Esophagus (tissue), 2 donors: ENCODE data around the gene PITRM1. TPM values are rescaled to one million over a fixed set of nuclear protein-coding genes. Genes with fewer than 3 reads are reported as not detected.

ENCODE experiments used
- H3K27ac ChIP-seq, 2 donors: one replicate each; pipeline ENCODE4 v1.5.1; 2013; ENCODE audit warnings: low read depth in 2 of 2, mild to moderate bottlenecking in 2 of 2, inconsistent platforms in 1 of 2, low read length in 1 of 2, moderate library complexity in 1 of 2
- H3K27me3 ChIP-seq, 2 donors: one replicate each; pipeline ENCODE4 v1.6.1; 2013; ENCODE audit warnings: low read length in 2 of 2, control low read depth in 1 of 2, mild to moderate bottlenecking in 1 of 2; ENCODE audit not compliant: insufficient read depth in 2 of 2, control insufficient read depth in 1 of 2
- H3K36me3 ChIP-seq, 2 donors: one replicate each; pipeline ENCODE4 v1.6.1; 2013; ENCODE audit warnings: low read length in 1 of 2; ENCODE audit not compliant: control insufficient read depth in 2 of 2, insufficient read depth in 2 of 2
- H3K4me1 ChIP-seq, 2 donors: one replicate each; pipeline ENCODE4 v1.6.1; 2013; ENCODE audit warnings: low read length in 1 of 2; ENCODE audit not compliant: control insufficient read depth in 2 of 2, insufficient read depth in 2 of 2
- H3K4me3 ChIP-seq, 2 donors: one replicate each; pipeline ENCODE4 v1.5.1; 2013; ENCODE audit warnings: low read length in 2 of 2, mild to moderate bottlenecking in 2 of 2, low read depth in 1 of 2, moderate library complexity in 1 of 2
- H3K9me3 ChIP-seq, 2 donors: one replicate each; pipeline ENCODE4 v1.6.1; 2013; ENCODE audit warnings: mild to moderate bottlenecking in 2 of 2, low read depth in 1 of 2, low read length in 1 of 2, moderate library complexity in 1 of 2; ENCODE audit not compliant: control insufficient read depth in 2 of 2, insufficient read depth in 1 of 2
- WGBS, 2 donors: extraction: QIAGEN DNeasy Blood & Tissue Kit; methylation state at CpG; one replicate each; pipeline ENCODE4 v1.1.7; 2013; 5-methylcytosine and 5-hydroxymethylcytosine counted together
- polyA plus RNA-seq, 2 donors: library from polyadenylated mRNA; stranded (reverse); fragments of 200-250 nt; gene quantifications; one replicate each; pipeline ENCODE4 v1.2.3, GENCODE V29; 2013
- donor health status: healthy with polysubstance abuse.
- donor health status: Bipolar disorder and iron deficiency.

PITRM1 gene
- polyA plus RNA-seq, 2 donors, result 41.8 to 53.0 TPM

- Histone ChIP-seq H3K27me3 (no peaks in the 10 kb centered on the region), H3K9me3 (no peaks in the 10 kb centered on the region), H3K4me1 (no peaks in the 10 kb centered on the region), H3K36me3 (peaks cover 38 to 64% of the 10 kb centered on the region in 2 donors), H3K27ac (no peak overlapping the region), H3K4me3 (no peak overlapping the region)
- WGBS, 2 donors, result 96 to 99% methylated on average over 8 of the region's 8 CpGs
These were observed 26.3 kb downstream of the PITRM1 start for GRCh38 chr10:3146289-3146688.

DNA sequence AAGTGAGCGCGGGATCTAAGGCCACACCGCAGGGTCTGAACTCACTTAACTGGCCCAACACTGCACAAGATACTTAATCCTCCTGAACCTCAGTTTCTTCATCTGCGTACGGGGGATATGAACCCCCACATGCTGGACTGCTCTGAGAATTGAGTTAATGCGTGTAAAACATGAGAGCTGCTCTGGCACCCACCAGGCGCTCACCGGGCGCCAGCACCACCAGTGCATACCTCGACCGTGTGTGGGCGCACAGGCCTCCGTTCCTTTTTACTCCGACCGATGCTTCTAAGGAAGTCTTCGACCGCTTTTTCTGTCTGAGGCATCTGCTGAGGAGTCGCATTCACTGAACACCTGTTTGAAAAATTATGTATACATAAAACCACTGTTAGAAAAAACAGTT, 27.2 kb downstream of the PITRM1 start:
- no peak overlapping the region for H3K4me3 ChIP-seq
- H3K9me3 ChIP-seq, result no peaks in the 10 kb centered on the region
- peaks cover 33 to 56% of the 10 kb centered on the region in 2 donors for H3K36me3 ChIP-seq
- no peak overlapping the region for H3K27ac ChIP-seq
- no peaks in the 10 kb centered on the region for H3K27me3 ChIP-seq
- 96 to 98% methylated on average over 18 of the region's 18 CpGs for WGBS, 2 donors
- no peaks in the 10 kb centered on the region for H3K4me1 ChIP-seq

DNA sequence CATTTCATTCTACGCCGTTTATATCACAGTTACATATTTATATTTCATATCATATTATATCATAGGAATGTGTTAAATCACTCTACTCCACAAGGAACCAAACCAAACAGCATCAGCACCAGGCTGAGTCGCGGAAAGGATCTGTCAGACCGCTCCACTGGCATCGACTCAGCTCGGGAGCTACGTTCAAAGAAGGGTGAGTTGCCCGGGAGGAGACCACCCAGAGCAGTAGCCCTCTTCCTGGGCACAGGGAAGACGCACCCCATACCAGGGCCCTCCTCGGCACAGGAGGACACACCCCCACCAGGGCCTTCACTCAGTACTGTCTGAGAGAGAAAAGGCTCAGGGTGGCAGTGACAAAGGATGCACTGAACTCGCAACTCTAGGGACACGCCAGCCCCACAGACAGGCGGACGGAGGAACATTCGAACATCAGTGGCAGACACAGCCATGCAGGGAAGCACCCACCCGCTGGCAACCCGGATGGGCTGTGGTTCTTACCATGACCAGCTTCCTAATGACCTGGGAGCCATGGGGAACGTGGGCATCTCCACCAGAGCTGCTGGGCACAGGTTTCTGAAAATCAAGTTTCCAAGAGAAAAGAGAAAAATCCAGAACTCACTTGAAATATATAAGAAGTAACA, 28.7 kb downstream of the PITRM1 start:
- 94 to 96% methylated on average over 19 of the region's 19 CpGs for WGBS, 2 donors
- H3K36me3 ChIP-seq, result peaks cover 28 to 58% of the 10 kb centered on the region in 2 donors
- no peak overlapping the region for H3K4me3 ChIP-seq
- H3K4me1 ChIP-seq, result no peaks in the 10 kb centered on the region
- no peaks in the 10 kb centered on the region for H3K27me3 ChIP-seq
- no peak overlapping the region for H3K27ac ChIP-seq
- H3K9me3 ChIP-seq, result no peaks in the 10 kb centered on the region

- WGBS, 2 donors, result 94 to 95% methylated on average over 17 of the region's 17 CpGs
- Histone ChIP-seq H3K27me3 (no peaks in the 10 kb centered on the region), H3K4me3 (no peak overlapping the region), H3K4me1 (no peaks in the 10 kb centered on the region), H3K36me3 (peaks cover 34 to 58% of the 10 kb centered on the region in 2 donors), H3K27ac (no peak overlapping the region), H3K9me3 (no peaks in the 10 kb centered on the region)
These were observed 29.2 kb downstream of the PITRM1 start for GRCh38 chr10:3143366-3143765.

DNA sequence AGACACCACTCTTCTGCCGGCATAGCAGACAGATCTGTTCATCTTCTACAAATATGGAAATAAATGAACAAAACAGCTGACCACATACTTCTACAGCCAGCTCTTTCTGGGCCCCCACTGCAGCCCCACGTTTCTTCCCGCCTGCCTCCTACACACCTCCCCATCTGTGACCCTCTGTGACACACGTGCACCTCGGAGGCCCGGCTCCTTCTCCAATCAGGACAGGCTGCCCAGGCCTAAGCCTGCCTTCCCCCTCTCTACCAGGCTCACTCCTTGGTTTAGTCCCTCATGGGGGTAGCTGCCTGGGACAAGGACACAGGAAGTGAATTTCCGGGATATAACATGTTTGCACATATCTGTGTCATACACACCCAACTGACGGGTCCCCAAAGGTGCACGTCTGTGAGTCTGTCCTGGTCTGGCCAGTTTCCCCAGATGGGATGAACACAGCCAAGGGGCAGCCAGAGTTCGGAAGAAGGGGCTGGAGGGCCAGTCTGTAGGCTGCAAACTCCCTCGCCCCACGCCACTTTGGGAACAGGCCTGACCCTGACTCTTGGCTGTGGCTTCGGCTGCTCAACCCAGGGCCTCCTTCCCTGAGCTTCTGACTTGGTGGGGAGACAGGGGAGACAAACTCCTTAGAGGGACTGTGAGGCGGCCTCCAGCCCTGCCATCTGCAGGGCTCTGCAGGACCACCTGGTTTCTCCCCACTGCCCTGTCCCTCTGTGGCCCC, 30.3 kb downstream of the PITRM1 start:
- no peak overlapping the region for H3K27ac ChIP-seq
- H3K9me3 ChIP-seq, result no peaks in the 10 kb centered on the region
- peaks cover 34 to 61% of the 10 kb centered on the region in 2 donors for H3K36me3 ChIP-seq
- H3K4me1 ChIP-seq, result no peaks in the 10 kb centered on the region
- H3K27me3 ChIP-seq, result no peaks in the 10 kb centered on the region
- 84 to 85% methylated on average over 14 of the region's 14 CpGs for WGBS, 2 donors
- no peak overlapping the region for H3K4me3 ChIP-seq

GRCh38 chr10:3141351-3142005, 31.1 kb downstream of the PITRM1 start:
- 92 to 93% methylated on average over 21 of the region's 21 CpGs for WGBS, 2 donors

DNA sequence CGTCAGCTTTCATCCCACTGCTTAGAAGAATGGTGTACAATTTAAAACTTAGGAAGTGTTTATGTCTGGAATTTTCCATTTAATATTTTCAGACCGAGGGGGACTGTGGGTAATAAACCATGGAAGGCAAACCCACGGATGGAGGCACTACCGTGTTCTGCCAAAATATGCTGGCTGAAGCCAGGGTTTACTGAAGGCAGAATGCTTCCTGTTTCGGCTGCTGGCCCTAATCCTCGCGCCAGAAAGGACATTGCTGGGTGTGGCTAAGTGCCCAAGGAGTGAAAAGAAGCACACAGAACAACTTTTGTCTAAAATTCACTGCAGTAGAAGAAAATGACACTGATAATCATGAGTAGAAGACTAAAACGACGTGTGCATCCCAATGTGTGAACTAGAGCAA, 32.3 kb downstream of the PITRM1 start:
- Histone ChIP-seq H3K4me3 (no peak overlapping the region), H3K36me3 (peaks cover 30 to 69% of the 10 kb centered on the region in 2 donors), H3K4me1 (no peaks in the 10 kb centered on the region), H3K27me3 (no peaks in the 10 kb centered on the region), H3K27ac (no peak overlapping the region), H3K9me3 (no peaks in the 10 kb centered on the region)
- WGBS, 2 donors, result 69 to 74% methylated on average over 9 of the region's 9 CpGs

More at GRCh38 chr10:3141351-3142005, 31.1 kb downstream of the PITRM1 start:
- Histone ChIP-seq H3K4me3 (no peak overlapping the region), H3K9me3 (no peaks in the 10 kb centered on the region), H3K4me1 (no peaks in the 10 kb centered on the region), H3K36me3 (peaks cover 33 to 65% of the 10 kb centered on the region in 2 donors), H3K27me3 (no peaks in the 10 kb centered on the region), H3K27ac (no peak overlapping the region)

GRCh38 chr10:3139216-3139910, 33.2 kb downstream of the PITRM1 start:
- Histone ChIP-seq H3K4me1 (no peaks in the 10 kb centered on the region), H3K27me3 (no peaks in the 10 kb centered on the region), H3K9me3 (no peaks in the 10 kb centered on the region), H3K27ac (no peak overlapping the region), H3K4me3 (no peak overlapping the region), H3K36me3 (peaks cover 29 to 68% of the 10 kb centered on the region in 2 donors)
- WGBS, 2 donors, result 86 to 90% methylated on average over 10 of the region's 10 CpGs

GRCh38 chr10:3137958-3138726, 34.4 kb downstream of the PITRM1 start:
- Histone ChIP-seq H3K4me3 (no peak overlapping the region), H3K27ac (no peak overlapping the region), H3K36me3 (peaks cover 19 to 62% of the 10 kb centered on the region in 2 donors), H3K4me1 (no peaks in the 10 kb centered on the region), H3K9me3 (no peaks in the 10 kb centered on the region), H3K27me3 (no peaks in the 10 kb centered on the region)
- 93% methylated on average over 41 of the region's 41 CpGs for WGBS, 2 donors
